GM12878 (cell line): ENCODE data around the gene PDSS2. TPM values are rescaled to one million over a fixed set of nuclear protein-coding genes. Genes with fewer than 3 reads are reported as not detected.
"Not testable (repeated sequence)": the region's sequence is repeated elsewhere in the genome, so short reads cannot be mapped to it uniquely, and the experiment has no call there.

Experiments used
- ATAC-seq: fragments of 200-7000 bp; cut with Tn5 transposase; 3 replicates; pipeline ENCODE4 v1.9.1; 2020; ENCODE audit warnings: mild to moderate bottlenecking, moderate library complexity
- BruUV-seq: library from RNA; stranded (reverse); fragments of 400-500 nt; replicated peaks from 2 replicates; lab custom pipeline; 2021; lab: Mats Ljungman, UMichigan
- CTCF ChIA-PET: fragments of 300-600 bp; sonication (Branson Sonifier 250); formaldehyde crosslinking; extraction: SDS; loops from one replicate; lab custom pipeline; 2021; ENCODE audit warnings: inconsistent platforms; lab: Yijun Ruan, JAX
- POLR2A ChIA-PET: fragments of 350-600 bp; formaldehyde crosslinking; extraction: SDS; loops from one replicate; lab custom pipeline; 2021; ENCODE audit warnings: inconsistent platforms; lab: Charles Lee
- RAD21 ChIA-PET: fragments of 300-600 bp; sonication (Branson Sonifier 250); formaldehyde crosslinking; loops from one replicate; lab custom pipeline; 2023; ENCODE audit warnings: antibody characterized with exemption; ENCODE audit not compliant: unreplicated experiment; lab: Charles Lee
- SMC1A ChIA-PET: fragments of 300-600 bp; sonication (Branson Sonifier 250); formaldehyde crosslinking; loops from one replicate; lab custom pipeline; 2023; ENCODE audit not compliant: unreplicated experiment, uncharacterized antibody; lab: Charles Lee
- DNase-seq: peaks from one replicate; pipeline ENCODE4 v3.0.0-alpha.2; 2011; ENCODE audit warnings: low read depth, low spot score
- FAIRE-seq: peaks from 3 replicates; lab custom pipeline; 2011; peaks lifted over from hg19 to GRCh38; lab: Jason Lieb, UNC
- H2AFZ ChIP-seq: 2 replicates; pipeline ENCODE4 v1.6.0; 2011; ENCODE audit warnings: low read depth, low read length, control low read depth; ENCODE audit not compliant: control insufficient read depth
- H3K27ac ChIP-seq: 2 replicates; pipeline ENCODE4 v1.5.1; 2011; ENCODE audit warnings: control low read depth; ENCODE audit not compliant: control insufficient read depth, insufficient read depth
- H3K27me3 ChIP-seq, 2 experiments: replicated peaks in 1 of 2; 2 replicates each; pipeline versions ENCODE4 v1.6.0 to v1.6.1; 2011; ENCODE audit warnings: low read length in 1 of 2; ENCODE audit not compliant: control insufficient read depth in 2 of 2, insufficient read depth in 2 of 2
- H3K36me3 ChIP-seq, 2 experiments: 2 replicates each; pipeline ENCODE4 v1.5.1; 2011; ENCODE audit warnings: low read length in 1 of 2; ENCODE audit not compliant: control insufficient read depth in 2 of 2, insufficient read depth in 2 of 2
- H3K4me1 ChIP-seq: 2 replicates; pipeline ENCODE4 v1.6.1; 2011; ENCODE audit warnings: mild to moderate bottlenecking, low read length, moderate library complexity, mixed read lengths; ENCODE audit not compliant: control insufficient read depth, insufficient read depth
- H3K4me2 ChIP-seq: 2 replicates; pipeline ENCODE4 v1.6.0; 2011; ENCODE audit warnings: control low read depth; ENCODE audit not compliant: control insufficient read depth, insufficient read depth
- H3K4me3 ChIP-seq: fragments of 200-600 bp; sonication (generic); 2 replicates; pipeline ENCODE4 v1.5.1; 2016
- H3K79me2 ChIP-seq: 2 replicates; pipeline ENCODE4 v1.6.0; 2011; ENCODE audit warnings: low read length; ENCODE audit not compliant: control insufficient read depth, insufficient read depth
- H3K9ac ChIP-seq: 2 replicates; pipeline ENCODE4 v1.8.0; 2011; ENCODE audit warnings: low read length, control low read depth, mixed read lengths; ENCODE audit not compliant: control insufficient read depth, insufficient read depth
- H3K9me3 ChIP-seq: replicated peaks from 3 replicates; pipeline ENCODE4 v1.5.1; 2011; ENCODE audit warnings: mild to moderate bottlenecking, low read length; ENCODE audit not compliant: control insufficient read depth, insufficient read depth
- H4K20me1 ChIP-seq: 2 replicates; pipeline ENCODE4 v1.6.0; 2011; ENCODE audit not compliant: control insufficient read depth, insufficient read depth
- FOXK2 ChIP-seq: fragments of 450-650 bp; IDR thresholded peaks from 2 replicates; pipeline ENCODE4 v1.6.1; 2017; ENCODE audit warnings: mild to moderate bottlenecking, moderate library complexity
- JUNB ChIP-seq: IDR thresholded peaks from 2 replicates; pipeline ENCODE4 v1.6.1; 2016; ENCODE audit warnings: antibody characterized with exemption, mild to moderate bottlenecking
- NFIC ChIP-seq: IDR thresholded peaks from 2 replicates; pipeline ENCODE4 v1.6.1; 2012; ENCODE audit warnings: low read depth, mild to moderate bottlenecking, inconsistent platforms, low read length, moderate library complexity
- NFYA ChIP-seq: IDR thresholded peaks from 2 replicates; pipeline ENCODE4 v1.6.1; 2011; ENCODE audit warnings: low read depth, mild to moderate bottlenecking, low read length, improper control_type of control experiment, borderline replicate concordance
- NFYB ChIP-seq: IDR thresholded peaks from 2 replicates; pipeline ENCODE4 v1.6.1; 2011; ENCODE audit warnings: low read depth, mild to moderate bottlenecking, low read length, improper control_type of control experiment, moderate library complexity; ENCODE audit not compliant: insufficient read depth
- NR2C1 ChIP-seq: fragments of 450-650 bp; IDR thresholded peaks from 2 replicates; pipeline ENCODE4 v1.6.1; 2017; ENCODE audit warnings: antibody characterized with exemption, mild to moderate bottlenecking, moderate library complexity
- PAX8 ChIP-seq: fragments of 450-650 bp; IDR thresholded peaks from 2 replicates; pipeline ENCODE4 v1.6.1; 2017; ENCODE audit warnings: mild to moderate bottlenecking, moderate library complexity
- PML ChIP-seq: IDR thresholded peaks from 2 replicates; pipeline ENCODE4 v1.6.1; 2012; ENCODE audit warnings: low read length, inconsistent platforms
- POLR2A ChIP-seq: IDR thresholded peaks from 2 replicates; pipeline ENCODE4 v1.6.1; 2011; ENCODE audit warnings: low read depth, mild to moderate bottlenecking, low read length
- RCOR1 ChIP-seq: conservative IDR thresholded peaks from 2 replicates; pipeline ENCODE4 v1.6.1; 2012; ENCODE audit warnings: low read depth, low read length, improper control_type of control experiment
- SMARCA5 ChIP-seq: fragments of 450-650 bp; IDR thresholded peaks from 2 replicates; pipeline ENCODE4 v1.6.1; 2017; ENCODE audit warnings: mild to moderate bottlenecking
- TCF12 ChIP-seq: IDR thresholded peaks from 2 replicates; pipeline ENCODE4 v1.6.1; 2011; ENCODE audit warnings: low read depth, mild to moderate bottlenecking, low read length
- YY1 ChIP-seq: IDR thresholded peaks from 2 replicates; pipeline ENCODE4 v1.6.1; 2011; ENCODE audit warnings: low read depth, mild to moderate bottlenecking, low read length
- WGBS: methylation state at CpG from one replicate; pipeline ENCODE4 v1.1.6; 2016; ENCODE audit warnings: low lambda C conversion rate; ENCODE audit not compliant: insufficient replicate concordance, insufficient coverage; ENCODE audit errors: missing lambda C conversion rate; 5-methylcytosine and 5-hydroxymethylcytosine counted together
- in situ Hi-C: fragments of 300-500 bp; cut with MboI; formaldehyde crosslinking; loops from 9 replicates; pipeline ENCODE4 v1.14.3; 2018; ENCODE audit warnings: mixed read lengths
- intact Hi-C: fragments of 100-400 bp; cut with micrococcal nuclease; formaldehyde crosslinking; loops from one replicate; pipeline ENCODE4 v1.14.2; 2022; ENCODE audit not compliant: unreplicated experiment
- polyA plus RNA-seq, 11 experiments: library from polyadenylated mRNA; depleted of rRNA in 4 of 11; unstranded in 6 of 11; stranded (reverse) in 5 of 11; fragments of >200 nt; fragmentation: Nextera tagmentation in 4 of 11; fragmentation: Illumina TruSeq in 1 of 11; extraction: Ambion mirVana in 4 of 11; extraction: Trizol in 1 of 11; gene quantifications; 1 replicate in 1 of 11; 2 replicates in 10 of 11; pipeline versions ENCODE4 v1.2.1 to v1.2.3, GENCODE V29; 2011 to 2016; ENCODE audit warnings: inconsistent platforms in 2 of 11, missing spikeins in 2 of 11, low read depth in 1 of 11
- total RNA-seq, 4 experiments: library from RNA; depleted of rRNA in 3 of 4; stranded (reverse); fragments of >200 nt in 3 of 4; fragmentation: Illumina TruSeq in 1 of 4; extraction: Trizol in 1 of 4; gene quantifications; 2 replicates each; pipeline versions ENCODE4 v1.2.1 to v1.2.3, GENCODE V29; 2013 to 2021
- TF ChIP-seq, protein P1 (sequence below): IDR thresholded peaks from 2 replicates; pipeline ENCODE4 v1.6.1; 2011; ENCODE audit warnings: low read depth, low read length, improper control_type of control experiment, borderline replicate concordance
- TF ChIP-seq, protein P2 (sequence below): fragments of 450-650 bp; formaldehyde crosslinking; IDR thresholded peaks from 2 replicates; pipeline ENCODE4 v1.4.0; 2022; ENCODE audit warnings: mild to moderate bottlenecking, moderate library complexity

The PDSS2 gene
- total and polyA plus RNA-seq, 10 of the 15 experiments (the other 5 are each of a cell fraction or from before 2014, with no cell fraction given) = 7.7 to 15.5 (median 9.6) TPM

DNA sequence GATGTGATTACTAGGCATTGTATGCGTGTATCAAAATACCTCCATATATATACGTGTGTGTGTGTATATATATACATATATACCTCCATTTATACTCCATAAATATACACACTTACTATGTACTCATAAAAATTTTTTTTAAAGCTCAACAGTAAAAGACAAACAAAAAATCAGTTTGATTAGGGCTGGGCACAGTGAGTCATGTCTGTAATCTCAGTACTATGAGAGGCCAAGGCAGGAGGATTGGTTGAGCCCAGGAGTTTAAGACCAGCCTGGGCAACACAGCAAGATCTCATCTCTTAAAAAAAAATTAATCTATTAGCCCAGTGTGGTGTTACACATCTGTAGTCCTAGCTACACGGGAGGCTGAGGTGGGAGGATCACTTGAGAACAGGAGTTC is 24.6 kb downstream of the PDSS2 start (continued):
- no peak for TF ChIP-seq PML
- TF ChIP-seq JUNB = no peak
- TF ChIP-seq, protein P1, sequence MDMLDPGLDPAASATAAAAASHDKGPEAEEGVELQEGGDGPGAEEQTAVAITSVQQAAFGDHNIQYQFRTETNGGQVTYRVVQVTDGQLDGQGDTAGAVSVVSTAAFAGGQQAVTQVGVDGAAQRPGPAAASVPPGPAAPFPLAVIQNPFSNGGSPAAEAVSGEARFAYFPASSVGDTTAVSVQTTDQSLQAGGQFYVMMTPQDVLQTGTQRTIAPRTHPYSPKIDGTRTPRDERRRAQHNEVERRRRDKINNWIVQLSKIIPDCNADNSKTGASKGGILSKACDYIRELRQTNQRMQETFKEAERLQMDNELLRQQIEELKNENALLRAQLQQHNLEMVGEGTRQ = no peak
- no peak for TF ChIP-seq POLR2A

DNA sequence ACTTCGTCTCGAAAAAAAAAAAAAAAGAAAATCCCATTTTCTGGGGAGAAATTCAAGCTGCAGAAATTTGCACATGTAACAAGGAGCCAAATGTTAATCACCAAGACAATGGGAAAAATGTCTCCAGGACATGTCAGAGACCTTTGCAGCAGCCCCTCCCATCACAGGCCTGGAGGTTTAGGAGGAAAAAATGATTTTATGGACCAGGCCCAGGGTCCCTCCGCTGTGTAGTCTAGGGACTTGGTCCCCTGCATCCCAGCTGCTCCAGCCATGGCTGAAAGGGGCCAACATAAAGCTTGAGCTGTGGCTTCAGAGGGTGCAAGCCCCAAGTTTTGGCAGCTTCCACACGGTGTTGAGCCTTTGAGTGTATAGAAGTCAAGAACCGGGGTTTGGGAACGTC is 33.4 kb downstream of the PDSS2 start:
- ATAC-seq, H2AFZ ChIP-seq, BruUV-seq, intact Hi-C loops, CTCF ChIA-PET, H3K27me3 ChIP-seq, FAIRE-seq, H3K4me1 ChIP-seq, H3K4me2 ChIP-seq, POLR2A ChIA-PET, RAD21 ChIA-PET, H3K9ac ChIP-seq, H4K20me1 ChIP-seq, H3K9me3 ChIP-seq, H3K4me3 ChIP-seq, DNase-seq, H3K27ac ChIP-seq, H3K36me3 ChIP-seq, in situ Hi-C loops, H3K79me2 ChIP-seq: not testable (repeated sequence)
- WGBS = 68% methylated on average over 4 of the region's 6 CpGs
- SMC1A ChIA-PET = interaction anchor here (0.6 kb wide), 1 partner anchor 86 kb away, joined by 3 read pairs; no protein-coding TSS in a partner anchor

DNA sequence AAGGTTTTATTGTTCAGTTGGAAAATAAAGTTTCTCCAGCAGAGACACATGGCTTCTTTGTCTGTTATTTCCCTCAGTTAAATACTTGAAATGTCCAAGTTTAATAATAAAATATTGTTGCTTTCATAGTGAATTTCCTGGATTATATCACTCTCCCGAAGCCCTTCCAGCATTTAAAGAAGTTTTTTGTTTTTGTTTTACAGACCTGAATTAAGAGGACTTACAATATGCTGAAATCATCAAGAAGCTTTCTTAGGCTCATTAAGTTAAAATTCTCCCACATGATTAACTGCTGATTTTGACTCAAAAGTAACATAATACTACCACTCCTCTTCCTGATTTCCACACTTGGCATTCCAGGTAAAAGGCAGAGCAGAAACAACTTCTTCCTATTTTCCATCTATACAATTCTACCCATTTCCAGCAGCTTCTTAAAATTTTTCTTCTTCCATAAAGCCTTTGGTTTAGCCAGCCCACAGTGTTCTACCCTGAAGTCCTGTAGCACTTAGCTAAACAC is 35.8 kb downstream of the PDSS2 start:
- BruUV-seq = no TSS peak
- Histone ChIP-seq H3K9ac (no peak overlapping the region), H3K4me2 (no peak overlapping the region), H3K4me3 (no peak overlapping the region), H3K27ac (no peak overlapping the region), H3K9me3 (peaks cover 6% of the 10 kb centered on the region; the same call in 2 of the 3 replicates), H3K27me3 (no peaks in the 10 kb centered on the region), H2AFZ (no peak overlapping the region), H4K20me1 (no peaks in the 10 kb centered on the region), H3K36me3 (no peaks in the 10 kb centered on the region), H3K4me1 (no peaks in the 10 kb centered on the region), H3K79me2 (no peaks in the 10 kb centered on the region)
- RAD21 ChIA-PET = no interaction called here
- POLR2A ChIA-PET = interaction anchor here (0.5 to 0.6 kb wide), 3 partner anchors 14 to 209 kb away, joined by 3 to 6 read pairs (median 4); no protein-coding TSS in a partner anchor
- 50% methylated on average over 1 of the region's 1 CpG for WGBS
- in situ Hi-C loops (no loop called here), intact Hi-C loops (no loop called here)
- SMC1A ChIA-PET = no interaction called here
- CTCF ChIA-PET = no interaction called here
- DNase-seq (no peak), ATAC-seq (no peak), FAIRE-seq (no peak)
- TF ChIP-seq NFYB = no peak
- TF ChIP-seq RCOR1 = no peak
- TF ChIP-seq NFIC = no peak
- TF ChIP-seq TCF12 = no peak
- TF ChIP-seq FOXK2 = no peak
- TF ChIP-seq NFYA = no peak
- no peak for TF ChIP-seq NR2C1
- no peak for TF ChIP-seq YY1
- no peak for TF ChIP-seq PAX8
- TF ChIP-seq, protein P2, sequence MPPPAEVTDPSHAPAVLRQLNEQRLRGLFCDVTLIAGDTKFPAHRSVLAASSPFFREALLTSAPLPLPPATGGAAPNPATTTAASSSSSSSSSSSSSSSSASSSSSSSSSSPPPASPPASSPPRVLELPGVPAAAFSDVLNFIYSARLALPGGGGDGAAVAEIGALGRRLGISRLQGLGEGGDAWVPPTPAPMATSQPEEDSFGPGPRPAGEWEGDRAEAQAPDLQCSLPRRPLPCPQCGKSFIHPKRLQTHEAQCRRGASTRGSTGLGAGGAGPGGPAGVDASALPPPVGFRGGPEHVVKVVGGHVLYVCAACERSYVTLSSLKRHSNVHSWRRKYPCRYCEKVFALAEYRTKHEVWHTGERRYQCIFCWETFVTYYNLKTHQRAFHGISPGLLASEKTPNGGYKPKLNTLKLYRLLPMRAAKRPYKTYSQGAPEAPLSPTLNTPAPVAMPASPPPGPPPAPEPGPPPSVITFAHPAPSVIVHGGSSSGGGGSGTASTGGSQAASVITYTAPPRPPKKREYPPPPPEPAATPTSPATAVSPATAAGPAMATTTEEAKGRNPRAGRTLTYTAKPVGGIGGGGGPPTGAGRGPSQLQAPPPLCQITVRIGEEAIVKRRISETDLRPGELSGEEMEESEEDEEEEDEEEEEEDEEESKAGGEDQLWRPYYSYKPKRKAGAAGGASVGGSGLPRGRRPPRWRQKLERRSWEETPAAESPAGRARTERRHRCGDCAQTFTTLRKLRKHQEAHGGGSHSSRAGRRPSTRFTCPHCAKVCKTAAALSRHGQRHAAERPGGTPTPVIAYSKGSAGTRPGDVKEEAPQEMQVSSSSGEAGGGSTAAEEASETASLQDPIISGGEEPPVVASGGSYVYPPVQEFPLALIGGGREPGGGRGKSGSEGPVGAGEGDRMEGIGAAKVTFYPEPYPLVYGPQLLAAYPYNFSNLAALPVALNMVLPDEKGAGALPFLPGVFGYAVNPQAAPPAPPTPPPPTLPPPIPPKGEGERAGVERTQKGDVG (CRISPR knock-in tag) = no peak
- no peak for TF ChIP-seq SMARCA5
